ENCODE measurements around the gene BORCS6. TPM values are rescaled to one million over a fixed set of nuclear protein-coding genes. Genes with fewer than 3 reads are reported as not detected.
"Not testable (repeated sequence)": the region's sequence is repeated elsewhere in the genome, so short reads cannot be mapped to it uniquely, and the experiment has no call there.

Gene BORCS6
- total RNA-seq, 4 donors from 2014 or later: 12.6 to 22.6 (median 17.9) TPM

DNA sequence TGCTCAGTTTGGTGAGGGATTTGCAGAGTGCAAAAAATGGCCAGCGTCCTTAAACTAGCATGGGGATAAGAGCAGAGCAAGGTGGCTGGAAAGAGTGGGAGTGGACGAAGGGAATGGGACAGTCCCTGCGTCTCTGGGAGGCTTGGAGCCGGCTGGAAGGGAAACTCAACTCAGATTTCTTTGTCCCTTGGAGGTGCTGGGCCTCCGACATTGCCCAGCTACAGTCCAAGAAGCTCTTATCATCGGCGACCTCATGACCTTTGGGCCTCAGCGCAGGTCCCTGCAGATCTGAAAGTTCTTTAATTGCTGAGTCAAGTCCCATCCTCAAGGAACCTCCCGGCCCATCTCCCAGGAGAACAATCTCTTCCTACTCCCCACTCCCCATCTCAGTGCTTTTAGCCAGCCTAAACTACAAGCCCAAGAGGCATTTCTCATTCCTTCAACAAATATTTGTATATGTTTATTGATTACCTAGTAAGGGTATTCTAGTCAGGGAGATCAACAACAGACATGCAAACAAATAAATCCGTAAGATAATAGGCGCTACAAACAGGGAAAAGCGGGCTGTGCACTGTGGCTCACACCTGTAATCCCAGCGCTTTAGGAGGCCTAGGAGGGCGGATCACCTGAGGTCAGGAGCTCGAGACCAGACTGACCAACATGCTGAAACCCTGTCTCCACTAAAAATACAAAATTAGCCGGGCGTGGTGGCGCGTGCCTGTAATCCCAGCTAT lies 12.8 kb downstream of the BORCS6 start:
- H3K36me3 ChIP-seq: no peaks in the 10 kb centered on the region
- H3K27me3 ChIP-seq: no peaks in the 10 kb centered on the region
- H3K4me3 ChIP-seq: peak overlapping the region in 3 of 4 donors; percentile 47 to 62 (median 61)
- no peaks in the 10 kb centered on the region for H3K9me3 ChIP-seq
- DNase-seq: peak in 1 of 3 donors; percentile 43
- H3K4me1 ChIP-seq: peaks cover 6 to 28% (median 9%) of the 10 kb centered on the region in 4 donors
- H3K27ac ChIP-seq: peak overlapping the region; percentile 57 to 82 (median 74)
- TF ChIP-seq POLR2A (IDR thresholded peaks at IDR 0.05): no peak
- TF ChIP-seq, protein P1, sequence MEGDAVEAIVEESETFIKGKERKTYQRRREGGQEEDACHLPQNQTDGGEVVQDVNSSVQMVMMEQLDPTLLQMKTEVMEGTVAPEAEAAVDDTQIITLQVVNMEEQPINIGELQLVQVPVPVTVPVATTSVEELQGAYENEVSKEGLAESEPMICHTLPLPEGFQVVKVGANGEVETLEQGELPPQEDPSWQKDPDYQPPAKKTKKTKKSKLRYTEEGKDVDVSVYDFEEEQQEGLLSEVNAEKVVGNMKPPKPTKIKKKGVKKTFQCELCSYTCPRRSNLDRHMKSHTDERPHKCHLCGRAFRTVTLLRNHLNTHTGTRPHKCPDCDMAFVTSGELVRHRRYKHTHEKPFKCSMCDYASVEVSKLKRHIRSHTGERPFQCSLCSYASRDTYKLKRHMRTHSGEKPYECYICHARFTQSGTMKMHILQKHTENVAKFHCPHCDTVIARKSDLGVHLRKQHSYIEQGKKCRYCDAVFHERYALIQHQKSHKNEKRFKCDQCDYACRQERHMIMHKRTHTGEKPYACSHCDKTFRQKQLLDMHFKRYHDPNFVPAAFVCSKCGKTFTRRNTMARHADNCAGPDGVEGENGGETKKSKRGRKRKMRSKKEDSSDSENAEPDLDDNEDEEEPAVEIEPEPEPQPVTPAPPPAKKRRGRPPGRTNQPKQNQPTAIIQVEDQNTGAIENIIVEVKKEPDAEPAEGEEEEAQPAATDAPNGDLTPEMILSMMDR (IDR thresholded peaks at IDR 0.05): no peak

DNA sequence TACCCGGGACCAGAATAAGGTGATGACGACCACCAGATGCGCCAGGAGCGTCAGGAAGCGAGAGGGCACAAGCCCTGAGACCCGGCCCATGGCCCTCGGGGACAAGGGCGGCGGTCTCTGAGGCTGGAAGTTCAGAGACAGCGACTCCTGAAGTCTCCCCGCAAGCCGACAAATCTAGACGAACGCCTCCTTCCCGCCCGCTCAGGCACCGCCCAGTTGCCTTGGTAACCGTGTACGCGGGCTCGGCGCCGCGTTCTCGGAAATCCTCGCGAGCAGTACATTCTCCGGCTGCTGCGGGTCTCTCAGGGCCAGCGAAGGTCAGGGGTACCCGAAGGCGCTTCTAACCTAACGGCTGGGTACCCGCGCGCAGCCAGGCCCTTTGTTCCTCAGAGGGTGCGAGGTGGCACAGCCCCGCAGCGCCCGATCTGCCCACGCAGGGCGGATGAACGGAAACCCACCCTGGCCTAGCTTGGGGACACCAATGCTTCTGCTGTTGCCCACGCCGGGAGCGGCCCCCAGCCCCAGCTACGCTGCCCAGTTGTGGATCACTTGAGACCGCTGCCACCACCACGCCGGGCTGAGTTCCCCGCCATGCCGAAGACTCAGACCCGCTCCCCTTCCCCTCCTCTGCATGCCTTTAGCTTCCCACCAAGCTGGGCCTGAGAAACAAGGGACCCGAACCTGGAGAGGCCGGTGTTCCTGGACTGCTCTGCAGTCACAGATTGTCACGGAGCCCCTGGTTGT lies 13.6 kb downstream of the BORCS6 start, which contains the start of gene TMEM107:
TMEM107 (minus strand) TSS at position 184 of the 744 bp plus-strand sequence; CDS start at position 90, 94 bp downstream.
- no peaks in the 10 kb centered on the region for H3K36me3 ChIP-seq
- H3K27me3 ChIP-seq: no peaks in the 10 kb centered on the region
- H3K4me1 ChIP-seq: peaks cover 6 to 28% (median 9%) of the 10 kb centered on the region in 4 donors
- H3K9me3 ChIP-seq: no peaks in the 10 kb centered on the region
- TF ChIP-seq POLR2A (IDR thresholded peaks at IDR 0.05): peak in 1 of 2 donors; percentile 41
- TF ChIP-seq, protein P1 (IDR thresholded peaks at IDR 0.05): no peak
- peak within 1 kb of the TSS; percentile 47 to 62 (median 58) for H3K4me3 ChIP-seq
- peak; percentile 88 to 96 (median 90) for DNase-seq
- H3K27ac ChIP-seq: peak within 1 kb of the TSS; percentile 57 to 82 (median 74)

DNA sequence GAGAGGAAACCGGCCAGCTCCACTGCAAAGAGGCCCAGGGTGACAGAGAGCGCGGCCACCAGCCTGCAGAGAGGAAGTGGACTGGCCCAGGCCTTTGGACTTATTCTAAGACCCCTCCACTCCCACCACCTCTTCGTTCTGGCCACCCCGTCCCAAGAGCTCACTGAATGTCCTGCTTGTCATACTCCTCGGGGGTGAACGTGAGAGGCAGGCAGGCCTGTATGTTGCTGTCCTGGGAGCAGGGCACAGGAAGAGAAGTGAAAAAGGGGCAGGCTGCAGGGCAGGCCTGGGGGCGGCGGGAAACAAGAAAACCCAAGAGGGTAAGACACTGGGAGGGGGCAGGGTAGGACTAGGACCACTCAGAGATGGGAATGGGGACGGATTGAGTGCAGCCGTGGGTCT lies 14.2 kb downstream of the BORCS6 start:
- Histone ChIP-seq H3K36me3 (no peaks in the 10 kb centered on the region), H3K4me1 (peaks cover 6 to 28% (median 9%) of the 10 kb centered on the region in 4 donors), H3K27me3 (no peaks in the 10 kb centered on the region), H3K9me3 (no peaks in the 10 kb centered on the region), H3K27ac (peak overlapping the region; percentile 57 to 82 (median 74)), H3K4me3 (peak overlapping the region; percentile 47 to 62 (median 58))
- no peak for DNase-seq
- no peak for TF ChIP-seq POLR2A (IDR thresholded peaks at IDR 0.05)
- TF ChIP-seq, protein P1 (IDR thresholded peaks at IDR 0.05): no peak

DNA sequence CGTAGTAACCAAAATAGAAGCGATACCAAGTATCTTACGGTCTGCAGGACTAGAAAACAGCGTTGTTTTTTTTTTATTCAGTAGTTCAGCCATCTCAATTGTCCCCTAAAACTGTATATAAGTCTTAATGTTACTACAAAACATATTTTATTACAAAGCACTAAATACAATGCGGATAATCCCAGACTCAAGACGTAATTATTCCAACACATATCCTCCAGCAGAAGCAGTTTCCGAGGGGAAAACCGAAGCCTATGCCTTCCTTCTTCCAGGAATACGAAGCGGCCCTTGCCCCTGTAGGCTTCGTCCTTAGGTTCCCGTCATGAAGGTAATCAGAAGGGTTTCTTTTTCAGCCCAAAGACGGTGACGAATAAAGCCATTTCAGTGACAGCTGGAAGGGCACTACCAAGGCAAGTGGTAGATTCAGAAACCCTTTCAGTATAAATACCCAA lies 16.1 kb downstream of the BORCS6 start:
- peak overlapping the region; percentile 80 to 95 (median 89) for H3K27ac ChIP-seq
- no peaks in the 10 kb centered on the region for H3K27me3 ChIP-seq
- DNase-seq: no peak
- no peaks in the 10 kb centered on the region for H3K36me3 ChIP-seq
- H3K4me1 ChIP-seq: peaks cover 6 to 28% (median 9%) of the 10 kb centered on the region in 4 donors
- peak overlapping the region; percentile 36 to 46 (median 42) for H3K4me3 ChIP-seq
- no peaks in the 10 kb centered on the region for H3K9me3 ChIP-seq
- TF ChIP-seq POLR2A (IDR thresholded peaks at IDR 0.05): no peak
- TF ChIP-seq, protein P1 (IDR thresholded peaks at IDR 0.05): no peak

DNA sequence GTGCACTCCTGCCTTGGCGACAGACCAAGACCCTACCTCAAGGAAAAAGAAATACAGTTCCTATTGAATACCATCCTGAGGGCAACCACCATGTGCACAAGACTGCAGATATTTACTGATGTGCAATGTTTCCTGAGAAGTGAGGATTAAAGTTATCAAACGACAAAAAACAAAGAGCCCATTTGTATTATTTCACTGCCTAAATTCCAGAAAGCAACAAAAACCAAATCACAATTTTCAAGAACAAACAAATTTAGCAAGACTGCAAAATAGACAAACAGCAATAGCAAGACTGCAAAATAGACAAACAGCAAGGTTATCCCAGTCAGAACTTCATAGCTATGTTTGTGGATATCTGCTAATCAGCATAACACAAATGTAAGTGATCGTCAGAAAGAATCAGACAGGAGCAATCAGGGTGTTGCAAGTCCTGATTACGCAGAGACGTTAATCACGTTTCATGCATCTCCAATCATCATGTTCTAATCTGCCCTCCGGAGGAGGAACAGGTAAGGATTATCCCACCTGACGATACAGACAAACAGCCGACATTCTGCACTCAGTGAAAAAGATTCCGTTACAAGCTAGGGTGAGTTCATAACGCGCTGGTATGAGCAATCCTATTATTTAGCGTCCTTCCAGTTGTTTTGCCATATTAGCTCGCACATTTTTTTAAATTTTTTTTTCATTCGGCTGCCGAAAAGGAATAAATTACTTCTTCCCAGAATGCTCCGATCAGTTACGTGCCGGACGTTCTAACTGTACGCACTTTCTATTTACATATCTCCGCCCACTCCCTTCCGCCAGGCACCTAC lies 16.7 kb downstream of the BORCS6 start:
- Histone ChIP-seq H3K4me1 (peaks cover 6 to 28% (median 9%) of the 10 kb centered on the region in 4 donors), H3K27me3 (no peaks in the 10 kb centered on the region), H3K9me3 (no peaks in the 10 kb centered on the region), H3K36me3 (no peaks in the 10 kb centered on the region), H3K27ac (peak overlapping the region; percentile 80 to 95 (median 89)), H3K4me3 (peak overlapping the region; percentile 36 to 46 (median 42))
- TF ChIP-seq, protein P1 (IDR thresholded peaks at IDR 0.05): peak in 2 of 6 experiments; percentile 0 to 28
- TF ChIP-seq POLR2A (IDR thresholded peaks at IDR 0.05): peak; percentile 100
- DNase-seq: peak; percentile 59 to 94 (median 88)

DNA sequence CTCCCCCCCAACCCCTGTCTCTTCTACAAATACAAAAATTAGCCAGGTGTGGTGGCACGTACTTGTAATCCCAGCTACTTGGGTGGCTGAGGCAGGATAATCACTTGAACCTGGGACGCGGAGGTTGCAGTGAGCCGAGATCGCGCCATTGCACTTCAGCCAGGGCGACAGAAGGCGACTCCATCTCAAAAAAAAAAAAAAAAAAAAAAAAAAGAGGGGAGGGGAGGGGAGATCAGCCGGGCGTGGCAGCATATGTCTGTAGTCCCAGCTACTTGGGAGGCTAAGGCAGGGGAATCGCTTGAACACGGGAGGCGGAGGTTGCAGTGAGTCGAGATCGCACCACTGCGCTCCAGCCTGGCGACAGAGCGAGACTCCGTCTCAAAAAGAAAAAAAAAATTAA lies 19.8 kb downstream of the BORCS6 start:
- H3K27me3 ChIP-seq, DNase-seq, H3K27ac ChIP-seq: not testable (repeated sequence)

More for the DNA sequence above, 19.8 kb downstream of the BORCS6 start:
- H3K36me3 ChIP-seq, H3K9me3 ChIP-seq, H3K4me3 ChIP-seq: not testable (repeated sequence)
- H3K4me1 ChIP-seq: peaks cover 0 to 11% (median 0%) of the 10 kb centered on the region in 4 donors

All from Peyer's patch (tissue), 4 donors.